ENCODE measurements around the gene NFATC1. TPM values are rescaled to one million over a fixed set of nuclear protein-coding genes. Genes with fewer than 3 reads are reported as not detected.
"Not testable (repeated sequence)": the region's sequence is repeated elsewhere in the genome, so short reads cannot be mapped to it uniquely, and the experiment has no call there.

Gene NFATC1
- total RNA-seq, 1 experiment from 2014 or later = 3.4 TPM

DNA sequence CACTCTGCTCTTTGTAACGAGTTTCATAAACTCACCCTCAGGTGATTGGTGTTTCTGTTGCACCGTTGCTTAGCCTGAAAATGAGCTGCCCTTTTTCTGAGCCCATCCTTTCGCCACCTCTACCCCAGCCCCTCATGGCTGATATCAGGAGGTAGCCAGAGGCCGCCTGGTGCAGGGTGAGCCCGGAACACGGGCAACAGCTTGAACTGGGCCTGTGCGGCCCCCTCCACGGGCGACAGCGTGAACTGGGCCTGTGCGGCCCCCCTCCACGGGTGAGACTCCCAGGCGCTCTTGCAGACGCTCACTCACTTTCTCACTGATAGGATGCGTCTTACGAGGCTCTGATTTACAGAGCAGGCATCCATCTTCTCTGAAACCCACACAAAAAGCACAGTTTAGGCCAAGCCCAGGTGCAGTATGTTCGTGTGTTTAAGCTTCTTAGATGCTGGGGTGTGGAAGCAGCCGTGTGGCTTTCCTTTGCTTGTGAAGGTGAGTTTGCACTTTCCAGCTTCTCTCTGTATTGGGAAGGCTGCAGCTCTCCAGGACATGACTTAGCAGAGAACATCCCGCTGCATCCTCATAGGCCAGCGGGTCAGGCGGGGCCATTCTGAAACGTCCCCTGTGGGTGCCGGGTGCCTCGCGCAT, 83.5 kb downstream of the NFATC1 start:
- no peaks in the 10 kb centered on the region for H3K36me3 ChIP-seq
- peaks cover 4% of the 10 kb centered on the region for H3K4me1 ChIP-seq (replicated peaks)
- no peak for DNase-seq (ENCODE audit: low read depth in 1 of 2, low spot score in 2 of 2)
- H3K4me3 ChIP-seq = no peak overlapping the region
- H3K27me3 ChIP-seq (replicated peaks) = no peaks in the 10 kb centered on the region
- H3K9me3 ChIP-seq (replicated peaks) = peaks cover 2% of the 10 kb centered on the region; the same call in 1 of the 2 replicates
- no peak overlapping the region for H3K27ac ChIP-seq

DNA sequence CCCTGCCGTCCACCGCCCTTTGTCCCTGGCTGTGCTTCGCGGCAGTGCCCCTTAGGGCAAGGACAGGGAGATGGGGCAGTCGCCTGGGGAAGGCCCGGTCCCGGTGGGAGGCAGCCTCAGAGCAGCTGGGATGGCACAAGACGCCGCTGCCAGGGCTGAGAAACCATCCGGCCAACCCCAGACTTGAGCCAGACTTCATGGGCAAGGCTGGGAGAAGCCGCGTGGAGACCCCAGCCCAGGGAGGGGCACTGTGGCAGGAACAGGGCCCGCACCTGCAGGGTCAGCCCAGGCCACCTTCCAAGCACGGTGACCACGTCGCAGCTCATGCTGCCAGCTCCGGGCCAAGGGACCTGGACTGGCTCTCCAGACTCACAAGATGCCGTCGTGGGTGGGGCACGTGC, 84.0 kb downstream of the NFATC1 start:
- DNase-seq (ENCODE audit: low read depth in 1 of 2, low spot score in 2 of 2) = no peak
- H3K9me3 ChIP-seq (replicated peaks) = peaks cover 2% of the 10 kb centered on the region; the same call in 1 of the 2 replicates

DNA sequence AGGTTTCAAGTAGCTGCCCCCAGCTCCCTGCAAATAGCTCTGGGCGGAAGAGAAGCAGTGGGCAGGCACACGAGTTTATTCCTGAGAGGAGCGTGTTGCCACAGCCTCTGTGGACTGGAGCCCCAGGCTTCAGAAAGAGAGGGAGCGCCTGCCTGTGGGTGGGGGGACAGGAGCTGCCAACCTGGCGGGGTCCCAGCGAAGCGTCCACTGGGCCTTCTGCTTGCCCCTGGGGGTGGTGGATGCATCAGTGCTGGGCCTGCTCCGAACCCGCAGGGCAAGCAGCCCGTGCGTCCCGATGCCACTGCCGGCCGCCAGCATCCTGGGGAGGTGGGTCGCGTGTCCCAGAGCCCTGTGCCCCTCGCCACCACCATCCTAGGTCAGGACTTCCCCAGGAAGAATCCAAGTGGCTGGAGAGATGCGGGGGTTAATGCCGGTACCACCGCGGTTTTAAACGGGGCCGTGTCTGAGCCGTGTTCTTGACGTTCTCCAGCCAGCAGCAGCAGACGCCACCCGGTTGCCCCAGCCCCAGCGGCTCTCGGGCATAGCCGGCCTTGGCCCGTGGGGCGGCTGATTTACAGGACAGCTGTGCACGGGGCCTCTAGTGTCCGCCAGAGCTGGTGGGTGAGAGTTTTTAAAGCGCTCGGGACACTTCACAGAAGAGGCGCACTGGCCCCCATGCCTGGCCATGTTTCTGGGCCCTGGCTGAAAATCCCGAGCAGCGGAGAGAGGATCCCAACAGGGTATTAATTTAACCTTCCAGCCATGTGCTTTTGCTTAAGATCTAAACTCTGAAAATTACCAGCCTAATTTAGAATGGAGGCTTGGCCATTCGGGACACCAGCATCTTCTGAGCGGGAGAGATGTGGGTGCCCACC, 84.7 kb downstream of the NFATC1 start:
- H3K4me1 ChIP-seq (replicated peaks) = peaks cover 16% of the 10 kb centered on the region
- H3K9me3 ChIP-seq (replicated peaks) = peaks cover 2% of the 10 kb centered on the region; the same call in 1 of the 2 replicates
- H3K36me3 ChIP-seq = no peaks in the 10 kb centered on the region
- no peak for DNase-seq (ENCODE audit: low read depth in 1 of 2, low spot score in 2 of 2)
- no peak overlapping the region for H3K4me3 ChIP-seq
- H3K27me3 ChIP-seq (replicated peaks) = no peaks in the 10 kb centered on the region
- H3K27ac ChIP-seq = no peak overlapping the region

More for the DNA sequence above, 84.0 kb downstream of the NFATC1 start:
- Histone ChIP-seq H3K4me1 (replicated peaks) (peaks cover 9% of the 10 kb centered on the region), H3K27ac (no peak overlapping the region), H3K36me3 (no peaks in the 10 kb centered on the region), H3K27me3 (replicated peaks) (no peaks in the 10 kb centered on the region), H3K4me3 (no peak overlapping the region)

DNA sequence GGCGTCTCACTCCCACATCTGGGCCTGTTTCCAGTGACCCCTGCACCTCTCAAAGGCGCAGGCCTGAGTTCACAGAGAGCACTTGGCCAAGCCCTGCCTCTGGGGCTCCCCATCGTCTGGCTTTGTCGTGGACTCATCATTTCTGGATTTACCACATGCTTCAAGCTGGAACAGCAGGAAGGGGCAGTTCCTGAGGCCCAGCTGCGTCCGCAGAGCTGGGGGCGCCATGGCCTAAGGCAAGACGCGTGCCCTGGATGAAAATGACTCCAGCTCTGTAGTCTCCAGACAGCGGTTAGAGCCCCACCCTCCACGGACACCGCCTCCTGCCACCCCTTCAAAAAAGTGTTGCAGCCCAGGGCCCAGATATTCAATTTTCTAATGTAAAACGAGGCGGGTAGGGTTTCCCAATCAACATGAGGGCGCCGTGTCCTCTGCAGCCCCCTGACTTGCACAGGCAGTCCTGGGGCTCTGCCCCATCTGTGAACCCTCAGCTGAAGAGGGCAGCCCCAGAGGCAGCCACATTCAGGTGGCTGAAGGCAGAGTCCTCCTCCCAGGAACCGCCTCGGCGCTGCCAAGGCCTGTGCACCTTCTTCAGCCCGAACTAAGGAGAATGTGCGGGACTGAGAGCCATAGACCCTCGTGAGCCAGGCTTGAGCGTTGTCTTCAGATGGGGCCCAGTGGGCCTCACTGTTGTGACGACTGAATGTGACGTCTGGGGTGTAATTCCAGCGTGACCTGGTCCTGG, 85.5 kb downstream of the NFATC1 start:
- no peaks in the 10 kb centered on the region for H3K27me3 ChIP-seq (replicated peaks)
- H3K27ac ChIP-seq = no peak overlapping the region
- H3K36me3 ChIP-seq = 0 out of 2 replicates have a peak, but pooled peaks cover under 1% of the 10 kb centered on the region
- no peak for DNase-seq (ENCODE audit: low read depth in 1 of 2, low spot score in 2 of 2)
- H3K4me1 ChIP-seq (replicated peaks) = peaks cover 24% of the 10 kb centered on the region
- peaks cover 2% of the 10 kb centered on the region; the same call in 1 of the 2 replicates for H3K9me3 ChIP-seq (replicated peaks)
- no peak overlapping the region for H3K4me3 ChIP-seq

DNA sequence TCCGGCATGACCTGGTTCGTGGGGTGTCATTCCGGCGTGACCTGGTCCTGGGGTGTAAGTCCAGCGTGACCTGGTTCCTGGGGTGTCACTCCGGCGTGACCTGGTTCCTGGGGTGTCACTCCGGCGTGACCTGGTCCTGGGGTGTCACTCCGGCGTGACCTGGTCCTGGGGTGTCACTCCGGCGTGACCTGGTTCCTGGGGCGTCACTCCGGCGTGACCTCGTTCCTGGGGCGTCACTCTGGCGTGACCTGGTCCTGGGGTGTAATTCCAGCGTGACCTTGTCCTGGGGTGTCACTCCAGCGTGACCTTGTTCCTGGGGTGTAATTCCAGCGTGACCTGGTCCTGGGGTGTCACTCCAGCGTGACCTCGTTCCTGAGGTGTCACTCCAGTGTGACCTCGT, 87.7 kb downstream of the NFATC1 start:
- H3K36me3 ChIP-seq; H3K27me3 ChIP-seq (replicated peaks); H3K27ac ChIP-seq; H3K9me3 ChIP-seq (replicated peaks); H3K4me3 ChIP-seq; DNase-seq (ENCODE audit: low read depth in 1 of 2, low spot score in 2 of 2): not testable (repeated sequence)
- H3K4me1 ChIP-seq (replicated peaks) = peaks cover 30% of the 10 kb centered on the region

DNA sequence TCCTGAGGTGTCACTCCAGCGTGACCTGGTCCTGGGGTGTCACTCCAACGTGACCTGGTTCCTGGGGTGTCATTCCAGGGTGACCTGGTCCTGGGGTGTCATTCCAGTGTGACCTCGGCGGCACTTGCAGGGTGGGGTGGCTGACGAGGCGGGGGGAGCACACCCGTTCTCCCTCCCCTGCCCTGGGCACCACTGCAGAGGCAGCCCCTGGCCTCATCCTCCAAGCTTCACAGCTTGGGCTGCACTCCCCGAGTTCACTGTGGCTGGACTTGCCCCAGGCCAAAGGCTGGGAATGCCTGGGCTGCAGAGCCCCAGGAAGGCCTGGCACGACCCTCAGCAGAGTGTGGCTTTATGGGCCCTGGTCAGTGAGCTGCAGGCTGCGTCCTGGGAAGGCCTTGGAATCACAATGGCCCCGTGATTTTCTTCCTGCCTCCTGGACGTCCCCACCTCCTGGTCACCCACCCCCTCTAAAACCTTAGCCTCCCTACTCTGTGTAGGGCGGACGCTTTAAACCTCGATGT, 88.3 kb downstream of the NFATC1 start:
- no peak for DNase-seq (ENCODE audit: low read depth in 1 of 2, low spot score in 2 of 2)
- Histone ChIP-seq H3K4me1 (replicated peaks) (peaks cover 30% of the 10 kb centered on the region), H3K4me3 (no peak overlapping the region), H3K36me3 (peaks cover 7% of the 10 kb centered on the region), H3K27ac (peak overlapping the region; percentile 95), H3K9me3 (replicated peaks) (no peaks in the 10 kb centered on the region), H3K27me3 (replicated peaks) (no peaks in the 10 kb centered on the region)

DNA sequence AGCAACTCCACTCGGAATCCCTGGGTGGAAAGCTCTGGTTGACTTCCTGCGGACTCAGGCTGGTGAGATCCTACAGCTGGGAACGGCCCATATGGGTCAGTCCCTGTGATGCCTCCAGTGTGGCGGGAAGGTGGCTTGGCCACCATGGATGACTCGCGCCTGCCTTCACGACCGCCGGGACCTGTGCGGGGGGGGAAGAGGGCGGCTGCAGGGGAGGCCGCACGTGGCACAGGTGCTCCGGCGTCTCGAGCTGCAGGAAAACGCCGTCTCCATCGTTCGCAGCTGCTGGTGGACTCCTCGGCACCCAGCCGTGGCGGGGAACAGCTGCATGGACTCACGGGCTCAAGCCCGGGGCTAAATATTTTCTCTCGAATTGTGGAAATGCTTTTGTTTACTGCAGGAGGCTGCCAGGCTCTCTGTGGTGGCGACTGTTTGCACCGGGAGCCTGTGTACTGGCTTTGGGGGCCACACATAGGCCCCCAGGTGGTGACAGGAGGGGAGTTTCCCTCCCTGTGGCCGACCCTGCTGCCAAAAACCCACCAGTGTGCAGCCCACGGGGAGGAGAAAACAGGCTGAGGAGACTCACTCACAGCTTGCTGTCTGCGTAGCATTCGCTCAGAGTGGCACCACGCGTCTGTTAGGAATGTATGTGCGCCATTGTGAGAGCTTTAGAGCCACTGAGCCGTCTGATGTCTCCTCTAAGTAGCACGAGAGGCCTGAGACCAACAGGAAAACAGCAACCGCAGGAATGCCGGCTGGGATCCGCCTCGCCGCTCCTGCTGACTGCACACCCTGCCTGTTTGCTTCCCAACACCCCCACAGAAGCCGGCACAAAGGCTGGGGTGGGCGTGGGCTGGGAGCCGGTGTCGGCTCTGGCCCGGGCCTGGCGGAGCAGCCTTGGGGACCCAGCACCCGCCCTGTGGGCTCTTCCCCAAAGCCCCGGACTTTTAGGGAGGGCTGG, 89.2 kb downstream of the NFATC1 start:
- DNase-seq (ENCODE audit: low read depth in 1 of 2, low spot score in 2 of 2) = peak; percentile 95 to 96
- H3K4me1 ChIP-seq (replicated peaks) = peaks cover 30% of the 10 kb centered on the region
- no peaks in the 10 kb centered on the region for H3K27me3 ChIP-seq (replicated peaks)
- peak overlapping the region; percentile 19 for H3K4me3 ChIP-seq
- H3K36me3 ChIP-seq = peaks cover 7% of the 10 kb centered on the region
- H3K27ac ChIP-seq = peak overlapping the region; percentile 95
- no peaks in the 10 kb centered on the region for H3K9me3 ChIP-seq (replicated peaks)

DNA sequence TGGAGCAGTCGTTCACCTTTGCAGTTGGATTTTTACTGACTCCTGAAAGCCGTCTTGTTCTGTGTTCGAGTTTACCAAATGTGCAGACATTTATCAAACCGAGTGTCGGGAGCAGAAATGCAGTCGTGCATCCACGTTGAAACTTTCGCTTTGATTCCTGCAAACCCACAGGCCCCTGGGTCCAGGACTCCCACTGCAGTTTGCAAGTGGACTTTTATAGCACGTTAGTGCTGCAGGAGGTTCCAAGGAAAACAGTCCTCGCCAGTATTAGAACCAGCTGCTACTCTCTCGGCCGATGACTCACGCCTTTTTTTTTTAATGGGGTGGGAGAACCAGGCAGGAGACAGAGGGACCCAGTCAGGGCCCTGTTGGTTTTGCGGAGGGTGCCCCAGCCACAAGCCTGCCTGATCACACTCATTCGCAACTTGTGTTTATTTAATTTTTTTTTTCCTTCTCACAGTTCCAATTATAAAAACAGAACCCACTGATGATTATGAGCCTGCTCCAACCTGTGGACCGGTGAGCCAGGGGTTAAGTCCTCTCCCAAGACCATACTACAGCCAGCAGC, 90.1 kb downstream of the NFATC1 start:
- peaks cover 7% of the 10 kb centered on the region for H3K36me3 ChIP-seq
- H3K4me3 ChIP-seq = peak overlapping the region; percentile 19
- no peaks in the 10 kb centered on the region for H3K27me3 ChIP-seq (replicated peaks)
- H3K4me1 ChIP-seq (replicated peaks) = peaks cover 30% of the 10 kb centered on the region
- no peaks in the 10 kb centered on the region for H3K9me3 ChIP-seq (replicated peaks)
- DNase-seq (ENCODE audit: low read depth in 1 of 2, low spot score in 2 of 2) = peak; percentile 72 to 90
- peak overlapping the region; percentile 95 for H3K27ac ChIP-seq

DNA sequence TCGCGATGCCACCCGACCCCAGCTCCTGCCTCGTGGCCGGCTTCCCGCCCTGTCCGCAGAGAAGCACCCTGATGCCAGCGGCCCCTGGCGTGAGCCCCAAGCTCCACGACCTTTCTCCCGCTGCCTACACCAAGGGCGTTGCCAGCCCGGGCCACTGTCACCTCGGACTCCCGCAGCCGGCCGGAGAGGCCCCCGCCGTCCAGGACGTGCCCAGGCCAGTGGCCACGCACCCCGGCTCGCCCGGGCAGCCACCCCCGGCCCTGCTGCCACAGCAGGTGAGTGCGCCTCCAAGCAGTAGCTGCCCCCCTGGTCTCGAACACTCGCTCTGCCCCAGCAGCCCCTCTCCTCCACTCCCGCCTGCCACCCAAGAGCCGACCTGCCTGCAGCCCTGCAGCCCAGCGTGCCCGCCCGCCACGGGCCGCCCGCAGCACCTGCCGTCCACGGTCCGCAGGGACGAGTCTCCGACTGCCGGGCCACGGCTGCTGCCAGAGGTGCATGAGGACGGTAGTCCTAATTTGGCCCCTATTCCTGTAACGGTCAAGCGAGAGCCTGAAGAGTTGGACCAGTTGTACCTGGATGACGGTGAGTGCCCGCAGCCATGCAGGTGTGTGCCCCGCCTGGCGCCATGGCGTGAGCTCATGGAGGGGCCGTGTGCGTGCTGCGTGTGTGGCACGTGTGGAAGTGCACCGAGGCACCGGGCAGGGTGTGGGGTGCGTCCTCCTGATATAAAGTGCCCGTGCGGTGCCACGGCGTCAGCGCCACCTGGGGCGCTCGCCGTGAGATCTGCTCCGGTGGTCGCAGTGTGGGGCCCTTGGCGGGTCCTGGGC, 90.8 kb downstream of the NFATC1 start:
- Histone ChIP-seq H3K9me3 (replicated peaks) (no peaks in the 10 kb centered on the region), H3K27me3 (replicated peaks) (no peaks in the 10 kb centered on the region), H3K27ac (peak overlapping the region; percentile 4; the same call in 1 of the 2 replicates), H3K4me1 (replicated peaks) (peaks cover 30% of the 10 kb centered on the region), H3K36me3 (peaks cover 7% of the 10 kb centered on the region), H3K4me3 (no peak overlapping the region)
- no peak for DNase-seq (ENCODE audit: low read depth in 1 of 2, low spot score in 2 of 2)

DNA sequence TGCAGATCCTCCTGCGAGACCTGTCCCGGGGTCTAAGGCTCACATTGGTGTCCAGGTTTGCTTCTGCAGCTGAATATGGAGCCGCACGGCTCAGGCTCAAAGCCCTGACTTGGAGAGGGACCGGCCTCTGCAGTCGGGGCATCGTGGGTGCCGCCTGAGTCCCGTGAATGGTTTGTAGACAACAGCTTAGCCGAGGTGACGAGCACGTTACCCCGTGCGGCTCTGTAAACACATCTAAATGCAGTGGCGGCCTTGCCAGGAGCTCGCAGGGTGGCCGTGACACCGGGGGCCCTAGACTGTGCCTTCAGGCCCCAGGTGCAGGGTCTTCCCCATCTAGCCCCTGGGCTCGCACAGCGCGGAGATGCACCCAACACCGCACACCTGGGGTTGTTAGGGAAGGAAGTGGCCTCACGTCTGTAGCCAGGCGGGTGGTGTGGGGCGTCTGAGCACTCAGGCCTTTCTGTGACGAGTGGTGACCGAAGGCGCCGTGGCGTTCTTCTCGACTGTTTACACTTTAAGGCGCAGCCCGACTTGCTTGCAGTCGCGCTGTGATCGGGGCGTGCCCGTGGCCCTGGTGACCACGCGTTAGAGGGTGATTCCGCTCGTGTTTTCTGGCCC, 91.6 kb downstream of the NFATC1 start:
- peaks cover 30% of the 10 kb centered on the region for H3K4me1 ChIP-seq (replicated peaks)
- no peak overlapping the region for H3K4me3 ChIP-seq
- H3K27me3 ChIP-seq (replicated peaks) = no peaks in the 10 kb centered on the region
- DNase-seq (ENCODE audit: low read depth in 1 of 2, low spot score in 2 of 2) = no peak
- H3K27ac ChIP-seq = no peak overlapping the region
- no peaks in the 10 kb centered on the region for H3K9me3 ChIP-seq (replicated peaks)
- peaks cover 7% of the 10 kb centered on the region for H3K36me3 ChIP-seq

DNA sequence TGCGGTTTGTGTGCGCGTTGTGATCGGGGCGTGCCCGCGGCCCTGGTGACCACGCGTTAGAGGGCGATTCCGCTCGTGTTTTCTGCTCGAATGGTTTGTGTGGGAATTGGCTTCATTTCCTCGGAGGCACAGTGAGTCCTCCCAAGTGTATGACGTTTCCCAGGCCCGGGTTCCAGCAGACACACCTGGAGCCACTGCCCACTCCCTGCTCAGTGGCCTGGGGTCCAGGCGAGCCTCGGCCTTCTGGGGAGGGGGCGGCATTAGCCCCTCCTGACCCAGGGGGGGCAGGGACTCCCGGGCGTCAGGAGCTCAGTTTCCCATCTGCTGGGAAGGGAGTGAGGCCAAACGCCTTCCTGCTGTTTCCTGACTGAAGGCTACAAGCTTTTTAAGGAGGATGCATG, 92.1 kb downstream of the NFATC1 start:
- H3K9me3 ChIP-seq (replicated peaks) = no peaks in the 10 kb centered on the region
- H3K27ac ChIP-seq = no peak overlapping the region
- H3K27me3 ChIP-seq (replicated peaks) = no peaks in the 10 kb centered on the region
- H3K4me3 ChIP-seq = no peak overlapping the region
- DNase-seq (ENCODE audit: low read depth in 1 of 2, low spot score in 2 of 2) = no peak
- peaks cover 30% of the 10 kb centered on the region for H3K4me1 ChIP-seq (replicated peaks)
- H3K36me3 ChIP-seq = peaks cover 7% of the 10 kb centered on the region
